ENCODE measurements around the gene AGXT.

The AGXT gene

GRCh38 chr2:240886678-240887609, 18.3 kb downstream of the AGXT start:
- no peak for DNase-seq

GRCh38 chr2:240887631-240888030, 19.0 kb downstream of the AGXT start:
- no peak for DNase-seq

- DNase-seq, result no peak
These were observed 19.7 kb downstream of the AGXT start for GRCh38 chr2:240888130-240888889.

GRCh38 chr2:240888890-240889573, 20.4 kb downstream of the AGXT start:
- no peak for DNase-seq

- no peak for DNase-seq
These were observed 21.3 kb downstream of the AGXT start for GRCh38 chr2:240889601-240890560.

- DNase-seq, result no peak
These were observed 22.1 kb downstream of the AGXT start for GRCh38 chr2:240890691-240891090.

GRCh38 chr2:240891492-240892340, 23.1 kb downstream of the AGXT start:
- no peak for DNase-seq

- DNase-seq, result no peak
These were observed 23.7 kb downstream of the AGXT start for GRCh38 chr2:240892356-240892755.

GRCh38 chr2:240892925-240893324, 24.3 kb downstream of the AGXT start:
- no peak for DNase-seq

GRCh38 chr2:240893363-240893844, 24.8 kb downstream of the AGXT start:
- DNase-seq, result no peak

GRCh38 chr2:240894006-240894405, 25.4 kb downstream of the AGXT start:
- DNase-seq, result no peak

- no peak for DNase-seq
These were observed 26.4 kb downstream of the AGXT start for GRCh38 chr2:240894836-240895558.

GRCh38 chr2:240895656-240896388, 27.2 kb downstream of the AGXT start, which contains the start of gene MAB21L4:
Gene MAB21L4 (minus strand): TSS chr2:240896156. CDS start chr2:240895997, 159 bp downstream.
- no peak for DNase-seq

GRCh38 chr2:240896394-240896793, 27.8 kb downstream of the AGXT start:
- no peak for DNase-seq

- no peak for DNase-seq
These were observed 28.5 kb downstream of the AGXT start for GRCh38 chr2:240896871-240897692.

GRCh38 chr2:240898108-240898730, 29.6 kb downstream of the AGXT start:
- no peak for DNase-seq

- no peak for DNase-seq
These were observed 30.3 kb downstream of the AGXT start for GRCh38 chr2:240898731-240899467.
